H1 (cell line): Measurements from ENCODE around the gene EN1. TPM values are rescaled to one million over a fixed set of nuclear protein-coding genes. Genes with fewer than 3 reads are reported as not detected.

Experiments
- CTCF ChIA-PET: fragments of 300-600 bp; sonication (Branson Sonifier 250); formaldehyde crosslinking; loops from one replicate; lab custom pipeline; 2021; ENCODE audit not compliant: partially characterized antibody; lab: Charles Lee
- POLR2A ChIA-PET: fragments of 300-600 bp; sonication (Branson Sonifier 250); formaldehyde crosslinking; loops from one replicate; lab custom pipeline; 2021; ENCODE audit warnings: inconsistent platforms; ENCODE audit not compliant: partially characterized antibody; lab: Charles Lee
- DNase-seq, 2 experiments: peaks; one replicate each; pipeline versions ENCODE4 v3.0.0 to v3.0.0-alpha.2; 2010 to 2022; ENCODE audit warnings: low spot score in 2 of 2, low read depth in 1 of 2, mixed read lengths in 1 of 2
- FAIRE-seq: peaks from 2 replicates; lab custom pipeline; 2011; peaks lifted over from hg19 to GRCh38; lab: Jason Lieb, UNC
- H2AFZ ChIP-seq: 2 replicates; pipeline ENCODE4 v1.8.1; 2012; ENCODE audit warnings: low read length, inconsistent platforms
- H2AK5ac ChIP-seq: 2 replicates; pipeline ENCODE4 v1.6.1; 2013; ENCODE audit warnings: low read depth, low read length
- H2BK120ac ChIP-seq: replicated peaks from 2 replicates; pipeline ENCODE3; 2013; ENCODE audit warnings: low read depth, low read length, inconsistent platforms
- H2BK12ac ChIP-seq: 2 replicates; pipeline ENCODE4 v1.6.1; 2013; ENCODE audit warnings: low read depth, low read length
- H2BK15ac ChIP-seq: 2 replicates; pipeline ENCODE4 v1.6.1; 2013; ENCODE audit warnings: low read length
- H2BK20ac ChIP-seq: 2 replicates; pipeline ENCODE4 v1.6.1; 2013; ENCODE audit warnings: low read length
- H2BK5ac ChIP-seq: 2 replicates; pipeline ENCODE4 v1.6.1; 2013; ENCODE audit warnings: low read depth, low read length
- H3K14ac ChIP-seq: 2 replicates; pipeline ENCODE4 v1.6.1; 2013; ENCODE audit warnings: inconsistent platforms; ENCODE audit not compliant: insufficient read length
- H3K18ac ChIP-seq: 2 replicates; pipeline ENCODE4 v1.6.1; 2013; ENCODE audit warnings: low read length; ENCODE audit errors: extremely low read depth
- H3K23ac ChIP-seq: 2 replicates; pipeline ENCODE4 v1.6.1; 2013; ENCODE audit warnings: inconsistent platforms; ENCODE audit not compliant: insufficient read length
- H3K23me2 ChIP-seq: 2 replicates; pipeline ENCODE4 v1.6.1; 2013; ENCODE audit warnings: low read depth, low read length
- H3K27ac ChIP-seq: 2 replicates; pipeline ENCODE4 v1.6.1; 2011; ENCODE audit warnings: low read depth, low read length, inconsistent platforms
- H3K27me3 ChIP-seq, 4 experiments: replicated peaks in 1 of 4; 1 replicate in 1 of 4; 2 replicates in 3 of 4; pipeline versions ENCODE4 v1.6.1 to v1.8.1; 2011 to 2013; ENCODE audit warnings: low read length in 3 of 4, mild to moderate bottlenecking in 3 of 4, inconsistent platforms in 2 of 4, mixed read lengths in 2 of 4, moderate library complexity in 1 of 4; ENCODE audit not compliant: control insufficient read depth in 3 of 4, insufficient read depth in 3 of 4; ENCODE audit errors: extremely low read depth in 1 of 4
- H3K36me3 ChIP-seq, 4 experiments: 2 replicates each; pipeline versions ENCODE4 v1.6.1 to v1.8.1; 2011 to 2013; ENCODE audit warnings: mild to moderate bottlenecking in 4 of 4, low read length in 3 of 4, moderate library complexity in 2 of 4, control low read depth in 1 of 4, inconsistent platforms in 1 of 4; ENCODE audit not compliant: insufficient read depth in 4 of 4, control insufficient read depth in 2 of 4
- H3K4ac ChIP-seq: replicated peaks from 2 replicates; pipeline ENCODE3; 2013; ENCODE audit warnings: low read length, low read depth, mixed read lengths, inconsistent platforms; ENCODE audit not compliant: insufficient read length
- H3K4me1 ChIP-seq, 4 experiments: replicated peaks in 1 of 4; 1 replicate in 1 of 4; 2 replicates in 3 of 4; pipeline versions ENCODE4 v1.6.1 to v1.8.1; 2011 to 2013; ENCODE audit warnings: low read length in 3 of 4, inconsistent platforms in 2 of 4, mixed read lengths in 1 of 4; ENCODE audit not compliant: insufficient read depth in 4 of 4, control insufficient read depth in 3 of 4
- H3K4me2 ChIP-seq, 2 experiments: 2 replicates each; pipeline versions ENCODE4 v1.6.1 to v1.8.1; 2011 to 2013; ENCODE audit warnings: low read depth in 2 of 2, low read length in 2 of 2, control low read depth in 1 of 2, inconsistent platforms in 1 of 2, mild to moderate bottlenecking in 1 of 2; ENCODE audit not compliant: insufficient read depth in 1 of 2
- H3K4me3 ChIP-seq, 4 experiments: fragments of 200-600, 300-600 bp in 1 of 4; sonication (generic), shearing (Covaris generic), sonication (Bioruptor Twin) in 1 of 4; 2 replicates each; pipeline versions ENCODE4 v1.5.1 to v1.8.1; 2011 to 2016; ENCODE audit warnings: low read length in 4 of 4, low read depth in 3 of 4, control low read depth in 2 of 4, inconsistent platforms in 2 of 4, mild to moderate bottlenecking in 2 of 4, mixed read lengths in 1 of 4, moderate library complexity in 1 of 4; ENCODE audit not compliant: insufficient read depth in 2 of 4; ENCODE audit errors: extremely low read depth in 1 of 4
- H3K56ac ChIP-seq: replicated peaks from 2 replicates; pipeline ENCODE3; 2013; ENCODE audit warnings: low read depth, mild to moderate bottlenecking, mixed read lengths, low read length, inconsistent platforms; ENCODE audit not compliant: insufficient read length
- H3K79me1 ChIP-seq: 2 replicates; pipeline ENCODE4 v1.6.1; 2013; ENCODE audit warnings: low read depth, low read length, control low read depth
- H3K79me2 ChIP-seq, 2 experiments: 2 replicates each; pipeline versions ENCODE4 v1.6.1 to v1.8.1; 2012 to 2013; ENCODE audit warnings: low read length in 2 of 2, mild to moderate bottlenecking in 2 of 2, inconsistent platforms in 1 of 2; ENCODE audit not compliant: insufficient read depth in 2 of 2, control insufficient read depth in 1 of 2
- H3K9ac ChIP-seq, 4 experiments: replicated peaks in 1 of 4; 1 replicate in 1 of 4; 2 replicates in 3 of 4; pipeline versions ENCODE4 v1.6.1 to v1.8.1; 2011 to 2013; ENCODE audit warnings: low read depth in 3 of 4, low read length in 3 of 4, control low read depth in 2 of 4, mild to moderate bottlenecking in 2 of 4, moderate library complexity in 2 of 4, inconsistent platforms in 1 of 4; ENCODE audit errors: extremely low read depth in 1 of 4
- H3K9me3 ChIP-seq, 2 experiments: 2 replicates each; pipeline versions ENCODE4 v1.6.1 to v1.8.1; 2012 to 2013; ENCODE audit warnings: mild to moderate bottlenecking in 2 of 2, moderate library complexity in 2 of 2, control low read depth in 1 of 2, inconsistent platforms in 1 of 2, low read depth in 1 of 2, low read length in 1 of 2, mixed read lengths in 1 of 2; ENCODE audit not compliant: insufficient read depth in 2 of 2
- H4K20me1 ChIP-seq, 2 experiments: replicated peaks in 1 of 2; 2 replicates each; pipeline versions ENCODE3 to v1.8.1; 2011 to 2013; ENCODE audit warnings: inconsistent platforms in 2 of 2, low read length in 2 of 2, mild to moderate bottlenecking in 1 of 2; ENCODE audit not compliant: insufficient read depth in 2 of 2, control insufficient read depth in 1 of 2
- H4K5ac ChIP-seq: 2 replicates; pipeline ENCODE4 v1.6.1; 2013; ENCODE audit warnings: low read length, low read depth, mixed read lengths, inconsistent platforms; ENCODE audit not compliant: insufficient read length
- H4K8ac ChIP-seq: 2 replicates; pipeline ENCODE4 v1.8.0; 2013; ENCODE audit warnings: mild to moderate bottlenecking, moderate library complexity, low read length, inconsistent platforms; ENCODE audit not compliant: insufficient read depth; ENCODE audit errors: extremely low read depth
- H4K91ac ChIP-seq: replicated peaks from 2 replicates; pipeline ENCODE3; 2013; ENCODE audit warnings: low read length, mixed read lengths, inconsistent platforms; ENCODE audit not compliant: insufficient read length
- ASH2L ChIP-seq: fragments of 200-600, 300-600 bp; sonication (generic); IDR thresholded peaks from one replicate; pipeline ENCODE4 v1.7.1; 2017; ENCODE audit warnings: low read length
- SUZ12 ChIP-seq: fragments of 200-600 bp; sonication (generic); IDR thresholded peaks from 2 replicates; pipeline ENCODE4 v1.6.1; 2012; ENCODE audit warnings: mild to moderate bottlenecking, inconsistent platforms, low read length, moderate library complexity, mixed read lengths
- WGBS, 2 experiments: shearing (Covaris generic) in 1 of 2; methylation state at CpG; one replicate each; pipeline versions ENCODE4 v1.1.6 to v1.1.7; 2013 to 2015; ENCODE audit warnings: low lambda C conversion rate in 2 of 2, mixed read lengths in 2 of 2, inconsistent platforms in 1 of 2, low coverage in 1 of 2, missing lambda C conversion rate in 1 of 2; ENCODE audit not compliant: insufficient replicate concordance in 2 of 2, insufficient coverage in 1 of 2, insufficient read length in 1 of 2; ENCODE audit errors: extremely low coverage in 1 of 2, missing lambda C conversion rate in 1 of 2; 5-methylcytosine and 5-hydroxymethylcytosine counted together
- polyA plus RNA-seq, 7 experiments: library from polyadenylated mRNA; depleted of rRNA in 3 of 7; stranded (reverse) in 5 of 7; unstranded in 2 of 7; fragments of >200 nt in 5 of 7; fragments of 200-250 nt in 2 of 7; gene quantifications; 1 replicate in 5 of 7; 2 replicates in 1 of 7; 4 replicates in 1 of 7; pipeline versions ENCODE4 v1.2.1 to v1.2.3, GENCODE V29; 2011 to 2013; ENCODE audit warnings: missing spikeins in 2 of 7, mixed read lengths in 2 of 7
- total RNA-seq: library from RNA; stranded (reverse); fragmentation: NEBNext Ultra II Directional; extraction: Animal tissue kit (Norgen Biotek cat#: 25700); gene quantifications from 2 replicates; pipeline ENCODE4 v1.2.1, GENCODE V29; 2021

EN1 gene
- total and polyA plus RNA-seq, 2 of the 8 experiments (the other 6 are each of a cell fraction or from before 2014, with no cell fraction given) = not detected

GRCh38 chr2:118836411-118836930 lies 11.0 kb downstream of the EN1 start:
- Histone ChIP-seq H3K23me2 (peaks cover 18% of the 10 kb centered on the region; the same call in 1 of the 2 replicates), H3K4ac (no peak overlapping the region), H4K91ac (no peak overlapping the region), H2AFZ (no peak overlapping the region), H4K8ac (no peak overlapping the region), H3K4me1 (peaks cover 5 to 39% (median 25%) of the 10 kb centered on the region in 4 experiments), H3K79me2 (no peaks in the 10 kb centered on the region), H3K9me3 (no peaks in the 10 kb centered on the region; a peak in 1 of 4 replicates), H3K56ac (no peak overlapping the region), H2BK12ac (peak overlapping the region; percentile 68; the same call in 1 of the 2 replicates), H3K27ac (no peak overlapping the region), H3K14ac (no peak overlapping the region), H3K36me3 (peaks cover 0 to 11% (median 0%) of the 10 kb centered on the region in 4 experiments; a peak in 1 of 8 replicates), H3K18ac (no peak overlapping the region), H4K5ac (no peak overlapping the region), H3K23ac (no peak overlapping the region), H3K79me1 (no peaks in the 10 kb centered on the region), H2BK120ac (no peak overlapping the region), H2BK20ac (no peak overlapping the region), H2AK5ac (no peak overlapping the region), H2BK5ac (no peak overlapping the region), H3K27me3 (peaks cover 99 to 100% (median 100%) of the 10 kb centered on the region in 4 experiments), H4K20me1 (peaks cover 14 to 18% of the 10 kb centered on the region in 2 experiments), H3K4me3 (peak overlapping the region; percentile 32 to 63 (median 44); a peak in 6 of 8 replicates), H2BK15ac (no peak overlapping the region), H3K9ac (no peak overlapping the region), H3K4me2 (peak overlapping the region; percentile 88 to 93)
- TF ChIP-seq ASH2L (no peak), SUZ12 (peak; percentile 22; the same call in 1 of the 2 replicates)
- FAIRE-seq (no peak), DNase-seq (no peak)
- ChIA-PET POLR2A (interaction anchor here (1.0 to 1.2 kb wide), 3 partner anchors 9 to 14 kb away, joined by 3 to 4 read pairs (median 3); no protein-coding TSS in a partner anchor), CTCF (interaction anchor here (4.5 kb wide), 1 partner anchor 12 kb away, joined by 13 read pairs; no protein-coding TSS in a partner anchor)
- 7% methylated on average over 7 of the region's 8 CpGs; no CpG with 5 or more reads in 1 of the 2 experiments for WGBS, 2 experiments
